Activated T-cell treated with anti-CD3 and anti-CD28 coated beads for 1 hour (primary cell): Measurements from ENCODE around the gene SHISA7.
"Not testable (repeated sequence)": the region's sequence is repeated elsewhere in the genome, so short reads cannot be mapped to it uniquely, and the experiment has no call there.

ENCODE experiments used
- DNase-seq: peaks from one replicate; pipeline ENCODE4 v3.0.0-alpha.2; 2020; ENCODE audit warnings: low read depth

SHISA7 gene

GRCh38 chr19:55463583-55464031 lies 20.5 kb upstream of the SHISA7 start:
- DNase-seq: no peak

- DNase-seq: no peak
Measured at GRCh38 chr19:55462722-55463121, 19.6 kb upstream of the SHISA7 start.

GRCh38 chr19:55461974-55462626 lies 19.0 kb upstream of the SHISA7 start:
- no peak for DNase-seq

GRCh38 chr19:55461259-55461973 lies 18.3 kb upstream of the SHISA7 start, which contains the start of gene ISOC2:
Gene ISOC2, minus strand, starts transcription at chr19:55461642. Its CDS starts 5,156 bp downstream, at chr19:55456486.
- DNase-seq: peak; percentile 100

GRCh38 chr19:55460670-55461258 lies 17.7 kb upstream of the SHISA7 start:
- no peak for DNase-seq

GRCh38 chr19:55459950-55460657 lies 17.0 kb upstream of the SHISA7 start:
- DNase-seq: no peak

GRCh38 chr19:55459551-55459949 lies 16.4 kb upstream of the SHISA7 start:
- DNase-seq: no peak

- DNase-seq: no peak
Measured at GRCh38 chr19:55457683-55458457, 14.8 kb upstream of the SHISA7 start.

GRCh38 chr19:55456347-55456746 lies 13.2 kb upstream of the SHISA7 start:
- DNase-seq: no peak

- DNase-seq: no peak
Measured at GRCh38 chr19:55455576-55456235, 12.6 kb upstream of the SHISA7 start.

- peak; percentile 35 for DNase-seq
Measured at GRCh38 chr19:55454787-55455243, 11.7 kb upstream of the SHISA7 start.

- DNase-seq: no peak
Measured at GRCh38 chr19:55453511-55454260, 10.6 kb upstream of the SHISA7 start.

- DNase-seq: no peak
Measured at GRCh38 chr19:55452749-55453346, 9.7 kb upstream of the SHISA7 start.

GRCh38 chr19:55451965-55452748 lies 9.1 kb upstream of the SHISA7 start:
- DNase-seq: no peak

GRCh38 chr19:55451163-55451964 lies 8.3 kb upstream of the SHISA7 start:
- no peak for DNase-seq

GRCh38 chr19:55449469-55449868 lies 6.4 kb upstream of the SHISA7 start:
- DNase-seq: no peak

- DNase-seq: not testable (repeated sequence)
Measured at GRCh38 chr19:55448175-55448490, 5.0 kb upstream of the SHISA7 start.

GRCh38 chr19:55447421-55448174 lies 4.5 kb upstream of the SHISA7 start:
- DNase-seq: no peak
